Esophagus squamous epithelium (tissue), 5 donors: ENCODE measurements around the gene RHCE. TPM values are rescaled to one million over a fixed set of nuclear protein-coding genes. Genes with fewer than 3 reads are reported as not detected.
"Not testable (repeated sequence)": the region's sequence is repeated elsewhere in the genome, so short reads cannot be mapped to it uniquely, and the experiment has no call there.

Experiments used
- DNase-seq: peaks from one replicate; lab custom pipeline; 2025; lab: John Stamatoyannopoulos, UW
- H3K27ac ChIP-seq, 4 donors: fragments of 200-600 bp; sonication (generic); one replicate each; pipeline ENCODE4 v1.5.1; 2016 to 2019; ENCODE audit warnings: mild to moderate bottlenecking in 1 of 4
- H3K27me3 ChIP-seq, 4 donors: fragments of 200-600 bp; sonication (generic); 1 replicate in 3 of 4; 2 replicates in 1 of 4; pipeline versions ENCODE4 v1.5.1 to v1.6.0; 2017 to 2021; ENCODE audit warnings: antibody characterized with exemption in 1 of 4
- H3K36me3 ChIP-seq, 3 donors: fragments of 200-600 bp; sonication (generic); one replicate each; pipeline ENCODE4 v1.5.1; 2016 to 2019
- H3K4me1 ChIP-seq, 3 donors: fragments of 200-600 bp; sonication (generic); one replicate each; pipeline ENCODE4 v1.5.1; 2017 to 2019
- H3K4me3 ChIP-seq, 4 donors: fragments of 200-600 bp; sonication (generic); 1 replicate in 3 of 4; 2 replicates in 1 of 4; pipeline ENCODE4 v1.5.1; 2016 to 2019; ENCODE audit warnings: mild to moderate bottlenecking in 2 of 4, moderate library complexity in 1 of 4
- H3K9me3 ChIP-seq, 3 donors: fragments of 200-600 bp; sonication (generic); one replicate each; pipeline ENCODE4 v1.5.1; 2016 to 2019
- CTCF ChIP-seq, 6 experiments: fragments of 450-650 bp in 4 of 6; fragments of 200-600 bp in 2 of 6; sonication (generic) in 2 of 6; IDR thresholded peaks; one replicate each; pipeline ENCODE4 v1.5.1; 2016 to 2019; ENCODE audit warnings: antibody characterized with exemption in 6 of 6, mild to moderate bottlenecking in 4 of 6, moderate library complexity in 4 of 6
- POLR2A ChIP-seq, 4 donors: fragments of 450-650 bp; IDR thresholded peaks; one replicate each; pipeline ENCODE4 v1.6.1; 2017; ENCODE audit warnings: antibody characterized with exemption in 4 of 4, mild to moderate bottlenecking in 4 of 4, moderate library complexity in 3 of 4
- WGBS, 2 donors: methylation state at CpG; one replicate each; pipeline ENCODE4 v1.1.5; 2018; 5-methylcytosine and 5-hydroxymethylcytosine counted together
- intact Hi-C: fragments of 100-400 bp; cut with DNase I; formaldehyde crosslinking; loops from one replicate; pipeline ENCODE4 v1.15.0; 2022
- total RNA-seq, 4 donors: library from RNA; depleted of rRNA; stranded (reverse); fragments of >200 nt; gene quantifications; one replicate each; pipeline ENCODE4 v1.1.0, GENCODE V29; 2016
- donor health status: DM: yes; HTN: yes; CAD: no.

Gene RHCE
- total RNA-seq, 4 donors from 2014 or later: 0.27 to 0.38 TPM; not detected in 2

GRCh38 chr1:25430073-25430966 lies 9.7 kb upstream of the RHCE start, which contains the start of gene MACO1:
TSS of gene MACO1 (plus strand) at chr1:25430897. CDS start at chr1:25431099, 202 bp downstream.
- TF ChIP-seq POLR2A (IDR thresholded peaks at IDR 0.05) (peak in 2 of 4 donors; percentile 88 to 90), CTCF (IDR thresholded peaks at IDR 0.05) (no peak)
- intact Hi-C loops: no loop called here
- WGBS, 2 donors: 0% methylated on average over 10 to 35 of the region's 87 CpGs
- Histone ChIP-seq H3K4me3 (peak within 1 kb of the TSS; percentile 80 to 100 (median 92)), H3K4me1 (peaks cover 16 to 76% (median 24%) of the 10 kb centered on the region in 3 donors), H3K9me3 (no peaks in the 10 kb centered on the region), H3K27me3 (no peaks in the 10 kb centered on the region), H3K36me3 (no peaks in the 10 kb centered on the region), H3K27ac (peak within 1 kb of the TSS; percentile 95 to 99 (median 96))
- DNase-seq: peak; percentile 87

- DNase-seq: no peak
- Histone ChIP-seq H3K4me3 (no peak overlapping the region), H3K27me3 (no peaks in the 10 kb centered on the region), H3K9me3 (no peaks in the 10 kb centered on the region), H3K36me3 (no peaks in the 10 kb centered on the region), H3K27ac (peak overlapping the region; percentile 38 to 95 (median 56)), H3K4me1 (peaks cover 3 to 71% (median 11%) of the 10 kb centered on the region in 3 donors)
- intact Hi-C loops: no loop called here
- 79 to 88% methylated on average over 6 to 7 of the region's 7 CpGs for WGBS, 2 donors
- no peak for TF ChIP-seq CTCF (IDR thresholded peaks at IDR 0.05)
- no peak for TF ChIP-seq POLR2A (IDR thresholded peaks at IDR 0.05)
These were observed 8.0 kb upstream of the RHCE start for GRCh38 chr1:25428475-25429166.

GRCh38 chr1:25427696-25428095 lies 7.1 kb upstream of the RHCE start:
- WGBS, 2 donors: 100% methylated on average over 1 of the region's 1 CpG
- no peak for DNase-seq
- H3K27ac ChIP-seq: peak overlapping the region in 3 of 4 donors; percentile 60 to 95 (median 73)
- H3K9me3 ChIP-seq: no peaks in the 10 kb centered on the region
- H3K27me3 ChIP-seq: no peaks in the 10 kb centered on the region
- peaks cover 0 to 71% (median 3%) of the 10 kb centered on the region in 3 donors for H3K4me1 ChIP-seq
- H3K4me3 ChIP-seq: no peak overlapping the region
- intact Hi-C loops: no loop called here
- TF ChIP-seq CTCF (IDR thresholded peaks at IDR 0.05): no peak
- no peak for TF ChIP-seq POLR2A (IDR thresholded peaks at IDR 0.05)
- H3K36me3 ChIP-seq: no peaks in the 10 kb centered on the region

GRCh38 chr1:25425098-25426085 lies 4.8 kb upstream of the RHCE start:
- Histone ChIP-seq H3K4me1 (peaks cover 0 to 61% (median 3%) of the 10 kb centered on the region in 3 donors), H3K4me3 (no peak overlapping the region), H3K9me3 (no peaks in the 10 kb centered on the region), H3K36me3 (no peaks in the 10 kb centered on the region), H3K27ac (peak overlapping the region; percentile 54 to 95 (median 66)), H3K27me3 (no peaks in the 10 kb centered on the region)
- no peak for DNase-seq
- intact Hi-C loops: no loop called here
- 55 to 77% methylated on average over 12 to 14 of the region's 16 CpGs for WGBS, 2 donors
- TF ChIP-seq CTCF (IDR thresholded peaks at IDR 0.05) (no peak), POLR2A (IDR thresholded peaks at IDR 0.05) (no peak)

- 30 to 53% methylated on average over 2 to 5 of the region's 6 CpGs for WGBS, 2 donors
- H3K36me3 ChIP-seq, H3K9me3 ChIP-seq, intact Hi-C loops, DNase-seq, H3K27me3 ChIP-seq, H3K4me3 ChIP-seq: not testable (repeated sequence)
- H3K4me1 ChIP-seq: peaks cover 0 to 44% (median 0%) of the 10 kb centered on the region in 3 donors
- H3K27ac ChIP-seq: peak overlapping the region in 2 of 4 donors; percentile 30 to 36
These were observed 2.6 kb upstream of the RHCE start for GRCh38 chr1:25423206-25423605.

GRCh38 chr1:25419339-25419738 lies 1.3 kb downstream of the RHCE start:
- H3K27ac ChIP-seq, H3K27me3 ChIP-seq, H3K36me3 ChIP-seq, H3K4me3 ChIP-seq, intact Hi-C loops, H3K9me3 ChIP-seq, DNase-seq: not testable (repeated sequence)
- H3K4me1 ChIP-seq: peaks cover 0 to 18% (median 0%) of the 10 kb centered on the region in 3 donors
- whole genome bisulfite sequencing, 2 donors: 67 to 89% methylated on average over 1 of the region's 1 CpG

- H3K4me3 ChIP-seq, DNase-seq, H3K9me3 ChIP-seq, H3K27ac ChIP-seq, intact Hi-C loops, H3K36me3 ChIP-seq, H3K27me3 ChIP-seq, H3K4me1 ChIP-seq: not testable (repeated sequence)
- WGBS, 2 donors: 79 to 87% methylated on average over 4 of the region's 4 CpGs
These were observed 3.3 kb downstream of the RHCE start for GRCh38 chr1:25417280-25417679.
